Daoy (cell line): Measurements from ENCODE around the gene BNC1. TPM values are rescaled to one million over a fixed set of nuclear protein-coding genes. Genes with fewer than 3 reads are reported as not detected.
A peak's percentile ranks its signal among the peaks of the same experiment; 100 is the strongest.
"Not testable (repeated sequence)": the region's sequence is repeated elsewhere in the genome, so short reads cannot be mapped to it uniquely, and the experiment has no call there.

Experiments
- DNase-seq: peaks from one replicate; pipeline ENCODE4 v3.0.0-alpha.2; 2015; ENCODE audit warnings: low read depth
- total RNA-seq: library from RNA; depleted of rRNA; stranded (reverse); fragments of >200 nt; shearing (Covaris generic); gene quantifications from 2 replicates; pipeline ENCODE4 v1.2.3, GENCODE V29; 2014; rRNA removed

The BNC1 gene
- total RNA-seq, 1 experiment from 2014 or later, result 9.1 TPM

DNA sequence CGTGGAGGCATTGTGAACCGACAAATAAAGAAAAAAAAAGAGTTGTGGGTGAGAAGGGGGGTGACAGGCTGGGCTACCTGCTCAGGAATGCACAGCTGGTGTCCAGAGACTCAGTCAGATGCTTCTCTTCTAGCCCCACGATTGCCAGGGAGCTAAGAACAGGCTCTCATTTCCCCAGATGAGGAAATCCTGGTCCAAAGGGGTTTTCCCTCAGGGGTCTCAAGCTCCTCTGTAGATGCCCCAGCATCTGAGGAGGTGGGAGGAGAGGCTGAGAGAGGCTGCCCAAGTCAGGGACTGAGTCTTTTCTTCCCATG, 35.5 kb downstream of the BNC1 start:
- no peak for DNase-seq

GRCh38 chr15:83248151-83249029, 36.1 kb downstream of the BNC1 start:
- DNase-seq, result peak; percentile 56

- DNase-seq, result no peak
Observed at GRCh38 chr15:83243634-83244033, 40.8 kb downstream of the BNC1 start.

DNA sequence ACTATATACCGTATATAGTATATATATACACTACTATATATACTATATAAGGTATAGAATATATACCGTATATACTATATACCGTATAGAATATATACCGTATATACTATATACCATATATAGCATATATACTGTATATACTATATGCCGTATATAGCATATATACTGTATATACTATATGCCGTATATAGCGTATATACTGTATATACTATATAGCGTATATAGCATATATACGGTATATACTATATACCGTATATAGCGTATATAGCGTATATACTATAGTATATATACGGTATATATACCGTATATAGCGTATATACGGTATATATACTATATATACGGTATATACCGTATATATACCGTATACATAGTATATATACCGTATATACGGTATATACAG, 54.2 kb downstream of the BNC1 start:
- no peak for DNase-seq

DNA sequence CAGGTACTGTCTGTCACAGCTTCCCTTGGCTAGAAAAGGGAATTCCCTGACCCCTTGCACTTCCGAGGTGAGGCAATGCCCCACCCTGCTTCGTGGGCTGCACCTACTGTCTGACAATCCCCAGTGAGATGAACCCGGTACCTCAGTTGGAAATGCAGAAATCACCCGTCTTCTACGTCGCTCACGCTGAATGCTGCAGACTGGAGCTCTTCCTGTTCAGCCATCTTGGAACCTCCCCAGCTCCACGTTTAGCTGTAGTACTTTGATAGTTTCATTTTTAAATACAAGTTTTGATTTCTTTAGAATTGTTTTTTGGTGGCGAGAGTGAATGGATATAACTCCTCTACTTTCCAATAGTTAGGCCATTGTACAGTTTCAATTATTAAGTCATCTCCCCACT, 59.0 kb downstream of the BNC1 start:
- no peak for DNase-seq

DNA sequence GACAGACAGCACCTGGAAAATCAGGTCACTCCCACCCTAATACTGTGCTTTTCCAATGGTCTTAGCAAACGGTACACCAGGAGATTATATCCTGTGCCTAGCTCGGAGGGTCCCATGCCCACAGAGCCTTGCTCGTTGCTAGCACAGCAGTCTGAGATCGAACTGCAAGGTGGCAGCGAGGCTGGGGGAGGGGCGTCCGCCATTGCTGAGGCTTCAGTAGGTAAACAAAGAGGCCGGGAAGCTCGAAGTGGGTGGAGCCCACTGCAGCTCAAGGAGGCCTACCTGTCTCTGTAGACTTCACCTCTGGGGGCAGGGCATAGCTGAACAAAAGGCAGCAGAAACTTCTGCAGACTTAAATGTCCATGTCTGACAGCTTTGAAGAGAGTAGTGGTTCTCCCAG, 62.7 kb downstream of the BNC1 start:
- DNase-seq, result not testable (repeated sequence)

DNA sequence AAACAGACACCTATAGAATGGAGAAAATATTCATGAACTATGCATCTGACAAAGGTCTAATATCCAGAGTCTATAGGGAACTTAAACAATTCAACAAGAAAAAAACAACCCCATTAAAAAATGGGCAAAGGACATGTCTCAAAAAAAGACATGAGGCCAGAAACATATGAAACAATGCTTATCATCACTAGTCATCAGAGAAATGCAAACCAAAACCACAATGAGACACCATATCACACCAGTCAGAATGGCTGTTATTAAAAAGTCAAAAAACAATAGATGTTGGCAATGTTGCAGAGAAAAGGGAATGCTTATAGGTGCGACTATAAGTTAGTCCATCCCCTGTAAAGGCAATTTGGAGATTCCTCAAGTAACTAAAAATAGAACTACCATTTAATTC, 65.4 kb downstream of the BNC1 start:
- DNase-seq, result no peak

DNA sequence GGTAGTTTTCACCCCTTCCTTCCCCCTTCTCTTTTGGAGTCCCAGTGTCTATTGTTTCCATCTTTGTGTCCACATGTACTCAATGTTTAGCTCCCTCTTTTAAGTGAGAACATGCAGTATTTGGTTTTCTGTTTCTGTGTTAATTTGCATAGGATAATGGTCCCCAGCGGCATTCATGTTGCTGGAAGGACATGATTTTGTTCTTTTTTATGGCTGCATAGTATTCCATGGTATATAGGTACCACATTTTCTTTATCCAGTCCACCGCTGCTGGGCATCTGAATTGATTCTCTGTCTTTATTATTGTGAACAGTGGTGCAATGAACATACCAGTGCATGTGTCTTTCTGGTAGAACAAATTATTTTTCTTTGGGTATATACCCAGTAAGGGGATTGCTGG, 69.2 kb downstream of the BNC1 start:
- no peak for DNase-seq

DNA sequence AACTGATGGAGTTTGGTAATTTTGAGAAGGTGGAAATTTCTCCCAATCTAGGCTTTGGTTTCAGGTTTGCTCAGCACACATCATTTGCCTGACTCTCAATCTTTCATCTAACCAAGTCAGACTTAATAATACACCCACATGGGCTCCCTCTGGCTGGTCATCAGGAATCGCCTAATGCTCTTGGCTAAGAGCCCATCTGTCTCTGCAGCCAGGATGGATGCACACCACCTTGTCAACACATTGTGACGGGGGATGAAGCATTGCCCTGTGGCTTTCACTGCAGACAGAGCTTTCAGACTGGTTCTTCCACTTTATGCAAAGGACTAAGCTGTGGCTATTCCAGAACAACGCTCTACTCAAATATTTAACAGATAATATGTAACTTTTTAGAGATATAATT, 73.8 kb downstream of the BNC1 start:
- peak; percentile 39 for DNase-seq

- no peak for DNase-seq
Observed at GRCh38 chr15:83209333-83209732, 75.1 kb downstream of the BNC1 start.

- no peak for DNase-seq
Observed at GRCh38 chr15:83208367-83208661, 76.2 kb downstream of the BNC1 start.

GRCh38 chr15:83207660-83208366, 76.7 kb downstream of the BNC1 start, which contains the start of gene HDGFL3:
Gene HDGFL3, minus strand, starts transcription at chr15:83207823. Its CDS starts 409 bp downstream, at chr15:83207414.
- DNase-seq, result peak; percentile 73

- DNase-seq, result peak; percentile 42
Observed at GRCh38 chr15:83207009-83207659, 77.3 kb downstream of the BNC1 start.

DNA sequence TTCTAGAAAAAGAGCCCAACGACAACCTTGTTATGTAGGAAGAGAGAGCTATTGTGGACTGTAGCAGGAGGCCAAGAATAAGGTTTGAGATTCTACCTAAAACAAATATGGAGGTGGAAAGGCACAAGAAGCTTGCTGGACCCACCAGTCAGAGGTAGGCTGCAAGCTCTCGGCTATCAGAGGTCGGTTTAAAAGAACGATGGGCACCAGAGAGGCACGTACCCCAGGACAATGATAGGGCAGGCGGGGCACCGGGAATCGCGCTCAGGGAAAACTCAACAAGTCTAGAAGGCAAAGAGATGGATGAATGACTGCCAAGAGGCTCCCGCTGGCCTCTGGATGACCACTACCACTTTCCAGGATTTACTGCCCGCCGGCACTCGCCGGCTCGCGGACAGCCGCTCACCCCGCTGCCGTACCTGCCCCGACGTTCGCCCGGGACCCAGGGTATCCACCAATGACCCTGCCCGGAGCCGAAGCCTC, 77.9 kb downstream of the BNC1 start:
- DNase-seq, result peak; percentile 25

Other genes starting within 250 kb of the BNC1 start
- 91.9 and 102 TPM in 2 replicates for gene BTBD1, start 217.4 kb downstream of the BNC1 start, total RNA-seq
- gene TM6SF1, start 177.0 kb downstream of the BNC1 start, total RNA-seq, result 1.1 and 3.6 TPM in 2 replicates
- gene HDGFL3, start 76.8 kb downstream of the BNC1 start, total RNA-seq, result 134 and 146 TPM in 2 replicates
- 0.21 and 1.4 TPM in 2 replicates for gene SH3GL3, start 162.7 kb upstream of the BNC1 start, total RNA-seq